ENCODE results near the gene MLEC.
"Not testable (repeated sequence)": the region's sequence is repeated elsewhere in the genome, so short reads cannot be mapped to it uniquely, and the experiment has no call there.

The MLEC gene

DNA sequence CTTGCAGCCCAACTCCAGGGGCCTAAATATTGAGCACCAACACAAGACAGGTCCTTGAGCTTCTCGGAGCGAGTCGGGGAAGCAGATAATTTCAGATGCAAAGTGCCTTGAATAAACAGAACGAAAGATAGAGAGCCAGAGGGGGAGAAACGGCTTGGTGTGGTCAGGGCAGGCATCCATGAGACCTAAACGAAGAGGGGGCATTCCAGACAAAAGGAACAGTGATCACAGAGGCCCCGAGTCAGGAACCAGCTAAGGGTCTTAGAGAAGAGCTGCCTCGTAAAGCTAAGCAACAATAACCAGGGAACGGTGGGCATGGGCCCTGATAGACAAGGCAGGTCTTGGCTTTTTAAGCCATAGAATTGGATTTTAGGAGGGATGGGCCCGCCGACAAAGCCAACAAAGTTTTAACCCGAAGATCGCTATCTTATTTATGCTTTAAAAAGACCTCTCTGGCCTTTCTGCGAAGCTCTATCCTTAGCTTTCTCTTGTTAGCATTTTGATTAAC lies 38.3 kb downstream of the MLEC start:
- H3K27ac ChIP-seq: peak overlapping the region; percentile 61
- TF ChIP-seq, protein P1, sequence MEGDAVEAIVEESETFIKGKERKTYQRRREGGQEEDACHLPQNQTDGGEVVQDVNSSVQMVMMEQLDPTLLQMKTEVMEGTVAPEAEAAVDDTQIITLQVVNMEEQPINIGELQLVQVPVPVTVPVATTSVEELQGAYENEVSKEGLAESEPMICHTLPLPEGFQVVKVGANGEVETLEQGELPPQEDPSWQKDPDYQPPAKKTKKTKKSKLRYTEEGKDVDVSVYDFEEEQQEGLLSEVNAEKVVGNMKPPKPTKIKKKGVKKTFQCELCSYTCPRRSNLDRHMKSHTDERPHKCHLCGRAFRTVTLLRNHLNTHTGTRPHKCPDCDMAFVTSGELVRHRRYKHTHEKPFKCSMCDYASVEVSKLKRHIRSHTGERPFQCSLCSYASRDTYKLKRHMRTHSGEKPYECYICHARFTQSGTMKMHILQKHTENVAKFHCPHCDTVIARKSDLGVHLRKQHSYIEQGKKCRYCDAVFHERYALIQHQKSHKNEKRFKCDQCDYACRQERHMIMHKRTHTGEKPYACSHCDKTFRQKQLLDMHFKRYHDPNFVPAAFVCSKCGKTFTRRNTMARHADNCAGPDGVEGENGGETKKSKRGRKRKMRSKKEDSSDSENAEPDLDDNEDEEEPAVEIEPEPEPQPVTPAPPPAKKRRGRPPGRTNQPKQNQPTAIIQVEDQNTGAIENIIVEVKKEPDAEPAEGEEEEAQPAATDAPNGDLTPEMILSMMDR (conservative IDR thresholded peaks at IDR 0.05): no peak

DNA sequence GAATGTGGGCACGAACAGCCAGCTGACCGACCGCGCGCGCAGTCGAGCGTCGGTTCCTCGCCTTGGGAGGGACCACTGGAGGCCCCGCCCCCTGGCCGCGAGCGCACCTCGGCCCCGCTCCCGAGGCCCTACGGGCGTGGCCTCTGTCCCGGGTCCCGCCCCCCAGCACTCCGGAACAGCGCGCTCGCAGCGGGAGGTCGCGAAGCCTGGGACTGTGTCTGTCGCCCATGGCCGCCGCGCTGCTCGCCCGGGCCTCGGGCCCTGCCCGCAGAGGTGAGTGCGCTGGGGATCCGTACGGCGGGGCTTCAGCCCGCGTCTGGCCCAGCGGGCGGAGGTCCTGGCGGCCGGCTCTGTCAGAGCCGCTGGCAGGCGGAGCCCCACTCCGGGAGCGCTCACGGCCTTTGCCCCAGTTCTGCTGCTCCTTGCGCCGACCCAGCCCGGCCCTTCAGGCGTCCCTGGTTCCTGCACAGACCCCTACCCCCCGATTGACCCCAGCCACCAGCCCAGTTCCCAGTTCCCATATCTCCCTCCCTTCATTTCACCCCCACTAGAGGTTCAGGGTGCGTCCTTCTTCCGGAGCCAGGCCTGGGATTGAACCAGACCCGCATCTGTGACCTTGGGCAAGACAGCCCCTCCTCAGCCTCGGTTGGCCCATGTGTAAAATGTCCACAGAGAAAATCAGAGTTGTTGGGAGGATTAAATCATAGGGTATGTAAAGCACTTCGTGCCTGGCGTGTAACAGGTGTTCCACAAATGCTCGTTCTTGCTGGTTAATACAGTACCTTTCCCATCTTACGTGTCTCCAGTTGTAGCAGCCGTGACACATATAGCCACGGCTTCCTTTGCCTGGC lies 38.9 kb downstream of the MLEC start, which contains the start of gene ACADS:
ACADS (plus strand) TSS at position 168 of the 851 bp plus-strand sequence; CDS start at position 228, 60 bp downstream.
- TF ChIP-seq, protein P1 (conservative IDR thresholded peaks at IDR 0.05): no peak
- H3K27ac ChIP-seq: peak within 1 kb of the TSS; percentile 61

DNA sequence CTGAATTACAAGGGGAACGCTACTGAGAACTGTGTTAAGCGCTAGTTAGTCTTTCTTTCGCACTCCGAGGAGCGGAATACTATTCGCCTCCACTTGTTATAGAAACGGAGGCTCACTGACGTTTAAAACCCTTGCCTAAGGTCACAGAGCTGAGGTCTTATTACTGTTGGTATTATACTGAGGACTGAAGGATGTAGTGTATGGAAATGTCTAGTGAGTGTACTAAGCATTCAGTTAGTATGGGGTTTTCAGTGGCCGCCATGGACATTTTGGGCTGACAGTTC lies 39.5 kb downstream of the MLEC start:
- TF ChIP-seq, protein P1 (conservative IDR thresholded peaks at IDR 0.05): no peak
- peak overlapping the region; percentile 61 for H3K27ac ChIP-seq

DNA sequence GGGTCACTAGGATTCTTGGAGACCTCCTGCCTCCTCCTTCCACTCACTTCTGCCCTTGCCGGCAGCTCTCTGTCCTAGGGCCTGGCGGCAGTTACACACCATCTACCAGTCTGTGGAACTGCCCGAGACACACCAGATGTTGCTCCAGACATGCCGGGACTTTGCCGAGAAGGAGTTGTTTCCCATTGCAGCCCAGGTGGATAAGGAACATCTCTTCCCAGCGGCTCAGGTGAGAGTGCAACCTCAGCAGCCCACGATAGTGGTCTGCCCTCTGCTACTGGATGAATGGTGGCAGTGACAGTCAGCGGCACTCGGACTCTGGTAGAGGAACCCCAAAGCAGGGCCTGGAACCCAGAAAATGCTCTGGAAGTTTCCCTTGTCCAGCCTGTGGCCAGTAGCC lies 40.0 kb downstream of the MLEC start:
- no peak overlapping the region for H3K27ac ChIP-seq
- TF ChIP-seq, protein P1 (conservative IDR thresholded peaks at IDR 0.05): no peak

- H3K27ac ChIP-seq: not testable (repeated sequence)
These were observed 45.2 kb downstream of the MLEC start for GRCh38 chr12:120732198-120732597.

- TF ChIP-seq, protein P1 (conservative IDR thresholded peaks at IDR 0.05): no peak
- H3K27ac ChIP-seq: no peak overlapping the region
These were observed 46.6 kb downstream of the MLEC start for GRCh38 chr12:120733574-120733973.

GRCh38 chr12:120734210-120734609 lies 47.3 kb downstream of the MLEC start:
- no peak overlapping the region for H3K27ac ChIP-seq
- TF ChIP-seq, protein P1 (conservative IDR thresholded peaks at IDR 0.05): no peak

DNA sequence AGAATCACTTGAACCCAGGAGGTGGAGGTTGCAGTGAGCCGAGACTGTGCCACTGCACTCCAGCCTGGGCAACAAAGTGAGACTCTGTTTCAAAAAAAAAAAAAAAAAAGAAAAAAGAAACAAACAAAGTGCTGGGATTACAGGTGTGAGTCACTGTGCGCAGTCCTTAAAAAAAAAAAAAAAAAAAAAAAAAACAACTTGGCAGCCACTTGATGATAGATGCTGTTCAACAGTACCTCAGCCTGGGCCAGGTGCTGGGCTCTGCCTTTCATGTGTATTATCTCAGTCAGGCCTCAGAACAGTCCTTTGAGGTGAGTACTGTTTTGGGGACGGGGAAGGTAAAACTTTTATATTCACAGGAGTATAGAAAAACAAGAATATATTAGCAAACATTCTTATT lies 48.2 kb downstream of the MLEC start:
- TF ChIP-seq, protein P1 (conservative IDR thresholded peaks at IDR 0.05): no peak
- H3K27ac ChIP-seq: no peak overlapping the region
